Activated T-cell treated with anti-CD3 and anti-CD28 coated beads, Interleukin-2, amount 50 U/mL, for 72 hours (primary cell): ENCODE data around the gene TXNRD2. TPM values are rescaled to one million over a fixed set of nuclear protein-coding genes. Genes with fewer than 3 reads are reported as not detected.

Source experiments
- ATAC-seq, 2 donors: fragments of 150-1000 bp; cut with Tn5 transposase; replicated peaks in 1 of 2; 2 replicates each; pipeline ENCODE4 v1.10.0; 2021; ENCODE audit warnings: moderate library complexity in 2 of 2, mild to moderate bottlenecking in 1 of 2
- DNase-seq, 2 donors: peaks; one replicate each; pipeline ENCODE4 v3.0.0; 2021 to 2022; ENCODE audit warnings: mixed read lengths in 1 of 2
- H3K27ac Mint-ChIP-seq: one replicate; pipeline ENCODE4 v1.8.0; 2022; ENCODE audit warnings: mild to moderate bottlenecking, moderate library complexity, mixed read lengths
- H3K27me3 Mint-ChIP-seq: one replicate; pipeline ENCODE4 v1.8.0; 2022; ENCODE audit warnings: low read depth, mixed read lengths
- H3K36me3 Mint-ChIP-seq, 2 donors: one replicate each; pipeline ENCODE4 v1.8.0; 2022; ENCODE audit warnings: mixed read lengths in 2 of 2, mild to moderate bottlenecking in 1 of 2; ENCODE audit not compliant: insufficient read depth in 2 of 2
- H3K4me1 Mint-ChIP-seq: one replicate; pipeline ENCODE4 v1.8.0; 2022; ENCODE audit warnings: low read depth, mixed read lengths
- H3K4me3 Mint-ChIP-seq, 2 donors: one replicate each; pipeline ENCODE4 v1.8.0; 2022; ENCODE audit warnings: mild to moderate bottlenecking in 2 of 2, mixed read lengths in 2 of 2, moderate library complexity in 2 of 2
- H3K9me3 Mint-ChIP-seq, 2 donors: one replicate each; pipeline ENCODE4 v1.8.0; 2022; ENCODE audit warnings: mixed read lengths in 2 of 2
- total RNA-seq, 2 donors: library from RNA; stranded (reverse); gene quantifications; one replicate each; pipeline ENCODE4 v1.2.3, GENCODE V29; 2022

TXNRD2 gene
- total RNA-seq, 2 donors from 2014 or later, result 21.3 to 23.4 TPM

GRCh38 chr22:19984201-19984753 lies 42.7 kb upstream of the TXNRD2 start:
- peak; percentile 12 to 29 for ATAC-seq
- Mint-ChIP-seq H3K27me3 (no peaks in the 10 kb centered on the region), H3K9me3 (no peaks in the 10 kb centered on the region), H3K36me3 (no peaks in the 10 kb centered on the region), H3K4me3 (no peak overlapping the region), H3K4me1 (no peaks in the 10 kb centered on the region), H3K27ac (no peak overlapping the region)
- peak in 1 of 2 donors; percentile 26 for DNase-seq

GRCh38 chr22:19983741-19984140 lies 42.1 kb upstream of the TXNRD2 start:
- ATAC-seq, result no peak
- H3K4me3 Mint-ChIP-seq, result no peak overlapping the region

DNA sequence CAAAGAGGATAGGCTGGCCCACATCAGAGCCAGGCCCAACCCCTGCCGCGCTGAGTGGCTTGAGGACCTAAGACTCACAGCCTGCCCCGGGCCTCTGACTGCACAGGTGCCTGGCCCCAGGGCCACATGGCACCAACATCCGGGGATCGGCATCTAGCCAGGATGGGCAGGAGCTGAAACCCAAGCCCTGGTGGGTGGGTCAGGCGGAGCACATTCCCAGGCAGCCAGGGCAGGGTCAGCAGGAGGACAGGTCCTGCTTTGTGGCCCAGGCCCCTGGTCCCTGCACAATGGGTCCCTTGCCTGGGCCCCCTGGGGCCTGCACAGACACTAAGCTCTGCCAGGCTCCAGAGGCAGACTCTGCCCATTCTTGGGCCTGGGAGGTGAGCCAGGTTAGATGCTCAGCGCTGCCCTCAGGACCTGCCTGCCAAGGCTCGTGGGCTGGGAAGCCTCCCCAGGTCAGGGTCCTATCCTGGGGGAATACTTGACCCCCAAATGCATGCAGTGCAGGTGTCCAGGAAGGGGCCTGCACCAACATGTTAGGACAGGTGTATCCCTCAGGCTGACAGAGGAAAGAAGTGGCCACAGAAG lies 41.5 kb upstream of the TXNRD2 start:
- Mint-ChIP-seq H3K27me3 (no peaks in the 10 kb centered on the region), H3K36me3 (no peaks in the 10 kb centered on the region), H3K9me3 (no peaks in the 10 kb centered on the region), H3K4me1 (no peaks in the 10 kb centered on the region), H3K4me3 (no peak overlapping the region), H3K27ac (no peak overlapping the region)
- DNase-seq, result no peak
- ATAC-seq, result no peak

More at GRCh38 chr22:19983741-19984140, 42.1 kb upstream of the TXNRD2 start:
- H3K4me1 Mint-ChIP-seq, result no peaks in the 10 kb centered on the region
- no peaks in the 10 kb centered on the region for H3K9me3 Mint-ChIP-seq
- DNase-seq, result no peak
- no peak overlapping the region for H3K27ac Mint-ChIP-seq
- H3K27me3 Mint-ChIP-seq, result no peaks in the 10 kb centered on the region
- H3K36me3 Mint-ChIP-seq, result no peaks in the 10 kb centered on the region

- no peak overlapping the region for H3K27ac Mint-ChIP-seq
- no peak overlapping the region for H3K4me3 Mint-ChIP-seq
- ATAC-seq (no peak), DNase-seq (no peak)
- H3K36me3 Mint-ChIP-seq, result no peaks in the 10 kb centered on the region
- H3K27me3 Mint-ChIP-seq, result no peaks in the 10 kb centered on the region
- H3K4me1 Mint-ChIP-seq, result no peaks in the 10 kb centered on the region
- H3K9me3 Mint-ChIP-seq, result no peaks in the 10 kb centered on the region
Measured at GRCh38 chr22:19981961-19982920, 40.6 kb upstream of the TXNRD2 start.

DNA sequence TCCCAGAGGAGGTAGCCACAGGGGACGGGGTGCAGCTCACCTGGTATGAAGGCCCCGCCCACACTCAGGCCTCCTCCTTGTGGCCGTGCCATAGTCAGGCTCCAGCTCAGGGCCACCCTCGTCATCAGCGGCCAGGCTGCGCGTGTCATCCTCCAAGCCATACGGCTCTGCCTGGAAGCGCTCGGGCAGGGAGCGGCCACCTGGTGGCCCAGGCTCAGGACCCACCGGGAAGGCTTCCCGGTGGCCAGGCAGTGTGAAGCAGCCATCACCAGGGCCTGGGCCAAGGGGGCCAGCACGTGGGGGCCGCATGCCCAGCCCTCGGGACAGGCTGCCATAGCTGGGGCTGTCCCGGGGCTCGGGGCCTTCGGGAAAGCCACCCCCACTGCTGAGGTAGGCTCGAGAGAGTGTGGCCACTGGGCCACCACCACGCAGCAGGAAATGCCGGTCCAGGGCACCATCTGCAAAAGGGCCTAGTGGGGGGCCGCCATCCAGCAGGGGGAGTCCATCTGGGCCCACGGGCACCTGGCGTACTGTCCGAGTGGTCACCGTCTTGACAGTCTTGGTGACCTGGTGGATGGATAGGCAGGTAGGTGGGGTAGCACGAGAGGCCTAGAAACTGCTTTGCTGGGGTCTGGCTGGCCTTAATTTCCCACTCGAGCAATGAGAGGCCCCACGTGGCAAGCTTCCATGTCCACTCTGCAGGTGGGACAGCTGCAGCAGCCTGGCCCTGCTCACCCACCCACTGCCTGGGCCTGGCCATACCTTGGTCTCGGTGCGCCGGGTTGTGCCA lies 39.7 kb upstream of the TXNRD2 start:
- Mint-ChIP-seq H3K36me3 (no peaks in the 10 kb centered on the region), H3K27ac (no peak overlapping the region), H3K4me1 (no peaks in the 10 kb centered on the region), H3K27me3 (no peaks in the 10 kb centered on the region), H3K4me3 (no peak overlapping the region), H3K9me3 (no peaks in the 10 kb centered on the region)
- DNase-seq, result no peak
- no peak for ATAC-seq

DNA sequence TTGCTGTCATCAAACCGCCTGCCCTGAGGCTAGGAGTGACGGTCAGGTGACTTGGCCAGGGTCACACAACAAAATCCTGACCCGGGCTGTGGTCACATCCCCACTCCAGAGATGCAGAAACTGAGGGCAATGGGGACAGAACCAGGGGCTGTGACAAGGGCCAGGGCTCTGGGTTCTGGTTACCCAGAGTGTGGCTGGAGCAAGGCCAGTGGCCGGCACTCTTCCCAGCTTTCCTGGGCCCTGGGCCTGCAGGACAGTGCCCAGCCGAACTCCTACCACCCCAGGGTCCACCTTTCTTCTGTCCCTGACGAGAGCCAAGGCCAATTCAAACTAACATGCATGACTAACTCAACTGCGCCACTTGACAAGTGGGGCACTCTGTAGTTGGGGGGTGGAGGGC lies 39.1 kb upstream of the TXNRD2 start:
- Mint-ChIP-seq H3K4me3 (no peak overlapping the region), H3K27me3 (no peaks in the 10 kb centered on the region), H3K36me3 (no peaks in the 10 kb centered on the region), H3K27ac (no peak overlapping the region), H3K9me3 (no peaks in the 10 kb centered on the region), H3K4me1 (no peaks in the 10 kb centered on the region)
- no peak for ATAC-seq
- no peak for DNase-seq

- no peaks in the 10 kb centered on the region for H3K27me3 Mint-ChIP-seq
Measured at GRCh38 chr22:19979712-19980493, 38.3 kb upstream of the TXNRD2 start.

GRCh38 chr22:19978748-19979147 lies 37.1 kb upstream of the TXNRD2 start:
- no peak overlapping the region for H3K27ac Mint-ChIP-seq
- H3K9me3 Mint-ChIP-seq, result no peaks in the 10 kb centered on the region
- DNase-seq, result no peak
- no peak overlapping the region for H3K4me3 Mint-ChIP-seq
- peaks cover 11% of the 10 kb centered on the region for H3K4me1 Mint-ChIP-seq
- H3K27me3 Mint-ChIP-seq, result no peaks in the 10 kb centered on the region
- no peaks in the 10 kb centered on the region for H3K36me3 Mint-ChIP-seq
- ATAC-seq, result no peak

More at GRCh38 chr22:19979712-19980493, 38.3 kb upstream of the TXNRD2 start:
- peaks cover 7% of the 10 kb centered on the region for H3K4me1 Mint-ChIP-seq
- H3K27ac Mint-ChIP-seq, result no peak overlapping the region
- ATAC-seq (no peak), DNase-seq (no peak)
- no peak overlapping the region for H3K4me3 Mint-ChIP-seq
- no peaks in the 10 kb centered on the region for H3K36me3 Mint-ChIP-seq
- no peaks in the 10 kb centered on the region for H3K9me3 Mint-ChIP-seq

- peaks cover 11% of the 10 kb centered on the region for H3K4me1 Mint-ChIP-seq
- no peak overlapping the region for H3K27ac Mint-ChIP-seq
- DNase-seq, result no peak
- no peak overlapping the region for H3K4me3 Mint-ChIP-seq
- H3K9me3 Mint-ChIP-seq, result no peaks in the 10 kb centered on the region
- H3K36me3 Mint-ChIP-seq, result no peaks in the 10 kb centered on the region
- ATAC-seq, result no peak
- H3K27me3 Mint-ChIP-seq, result no peaks in the 10 kb centered on the region
Measured at GRCh38 chr22:19977296-19978243, 36.0 kb upstream of the TXNRD2 start.

DNA sequence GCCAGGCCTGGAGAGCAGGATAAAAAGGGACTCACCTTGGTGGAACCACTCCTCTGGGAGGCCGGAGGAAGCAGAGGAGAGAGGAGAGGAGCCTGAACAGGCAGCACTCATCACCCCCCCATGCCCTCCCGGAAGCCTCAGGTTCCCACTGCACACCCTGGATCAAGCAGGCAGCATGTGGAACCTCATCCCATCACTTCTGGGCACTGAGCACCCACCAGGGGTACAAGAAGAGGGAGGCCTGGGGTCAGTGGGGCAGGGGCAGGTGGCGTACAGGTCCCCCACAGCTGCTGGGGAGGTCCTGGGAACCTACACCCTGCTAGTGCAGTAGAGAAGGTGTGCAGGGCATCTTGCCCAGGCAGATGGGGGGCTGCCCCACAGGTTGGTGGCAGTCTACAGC lies 35.1 kb upstream of the TXNRD2 start:
- Mint-ChIP-seq H3K27me3 (no peaks in the 10 kb centered on the region), H3K9me3 (no peaks in the 10 kb centered on the region), H3K4me3 (no peak overlapping the region), H3K36me3 (no peaks in the 10 kb centered on the region), H3K4me1 (peaks cover 11% of the 10 kb centered on the region), H3K27ac (no peak overlapping the region)
- DNase-seq (no peak), ATAC-seq (no peak)

- no peaks in the 10 kb centered on the region for H3K36me3 Mint-ChIP-seq
- DNase-seq, result no peak
- peaks cover 11% of the 10 kb centered on the region for H3K4me1 Mint-ChIP-seq
- H3K27ac Mint-ChIP-seq, result no peak overlapping the region
- ATAC-seq, result no peak
- H3K4me3 Mint-ChIP-seq, result no peak overlapping the region
- H3K9me3 Mint-ChIP-seq, result no peaks in the 10 kb centered on the region
- H3K27me3 Mint-ChIP-seq, result no peaks in the 10 kb centered on the region
Measured at GRCh38 chr22:19975707-19976035, 34.1 kb upstream of the TXNRD2 start.
